NCI-H187 (cell line): Measurements from ENCODE around the gene CCDC195.
"Not testable (repeated sequence)": the region's sequence is repeated elsewhere in the genome, so short reads cannot be mapped to it uniquely, and the experiment has no call there.

Source experiments
- DNase-seq, 2 experiments: peaks; one replicate each; lab custom pipeline; 2025; lab: John Stamatoyannopoulos, UW

CCDC195 gene

GRCh38 chr2:224690868-224691267 lies 25.3 kb downstream of the CCDC195 start:
- no peak for DNase-seq

GRCh38 chr2:224689539-224689938 lies 26.6 kb downstream of the CCDC195 start:
- no peak for DNase-seq

GRCh38 chr2:224688997-224689396 lies 27.2 kb downstream of the CCDC195 start:
- DNase-seq, result no peak

DNA sequence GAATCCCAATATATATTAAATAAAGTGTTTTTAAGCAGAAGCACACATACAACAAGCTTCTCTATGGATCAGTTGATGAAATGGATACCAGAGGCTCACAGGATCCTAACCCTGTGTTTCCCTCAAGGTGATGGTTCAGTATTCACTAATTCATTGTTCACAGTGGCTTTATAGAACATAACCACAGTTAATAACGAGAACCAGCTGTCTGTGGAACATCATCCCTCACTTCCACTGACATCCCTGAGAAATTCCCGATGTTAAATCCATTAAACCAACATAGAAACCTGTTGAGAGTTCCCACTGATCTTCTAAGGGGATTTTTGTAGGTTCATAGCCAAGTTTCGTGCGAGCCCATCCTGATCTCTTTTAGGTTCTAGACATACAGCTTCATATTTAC lies 29.0 kb downstream of the CCDC195 start:
- DNase-seq, result no peak

DNA sequence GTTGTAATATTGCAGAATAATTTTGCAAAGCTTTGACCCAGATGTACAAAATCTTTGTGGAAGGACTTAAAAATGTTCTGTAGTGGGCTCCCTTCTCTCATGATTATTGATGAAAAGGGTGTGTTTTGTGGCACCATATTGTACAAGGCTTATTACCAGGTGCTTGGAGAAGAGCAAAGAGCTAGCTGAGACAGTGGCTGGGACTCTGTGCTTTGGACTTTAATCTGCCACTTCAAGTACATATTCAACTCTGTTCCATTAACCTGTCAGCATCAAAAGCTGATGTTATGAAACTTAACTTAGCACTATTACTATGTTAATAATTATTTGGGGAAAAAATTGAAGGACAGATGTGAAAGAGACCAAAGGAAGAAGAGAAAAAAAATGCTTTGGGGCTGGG lies 31.0 kb downstream of the CCDC195 start:
- DNase-seq, result no peak

- no peak for DNase-seq
These were observed 34.0 kb downstream of the CCDC195 start for GRCh38 chr2:224682134-224682533.

- no peak for DNase-seq
These were observed 44.4 kb downstream of the CCDC195 start for GRCh38 chr2:224671731-224672130.

DNA sequence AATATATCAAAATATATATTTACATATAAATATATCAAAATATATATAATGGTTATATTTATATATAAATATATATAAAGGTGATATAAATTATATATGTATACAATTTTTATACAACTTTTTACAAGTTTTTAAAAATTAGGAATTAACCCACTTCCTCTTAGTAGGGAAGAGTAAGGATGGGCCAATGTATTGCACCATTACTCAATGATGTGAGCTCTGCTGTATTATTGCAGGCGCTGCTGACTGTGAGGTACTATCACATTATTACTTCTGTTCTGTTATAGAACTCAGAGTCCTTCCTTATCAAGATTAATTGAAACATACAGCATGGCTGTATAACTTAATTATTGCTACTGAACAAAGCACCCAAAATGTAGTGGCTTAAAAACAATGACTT lies 46.0 kb downstream of the CCDC195 start:
- no peak for DNase-seq

DNA sequence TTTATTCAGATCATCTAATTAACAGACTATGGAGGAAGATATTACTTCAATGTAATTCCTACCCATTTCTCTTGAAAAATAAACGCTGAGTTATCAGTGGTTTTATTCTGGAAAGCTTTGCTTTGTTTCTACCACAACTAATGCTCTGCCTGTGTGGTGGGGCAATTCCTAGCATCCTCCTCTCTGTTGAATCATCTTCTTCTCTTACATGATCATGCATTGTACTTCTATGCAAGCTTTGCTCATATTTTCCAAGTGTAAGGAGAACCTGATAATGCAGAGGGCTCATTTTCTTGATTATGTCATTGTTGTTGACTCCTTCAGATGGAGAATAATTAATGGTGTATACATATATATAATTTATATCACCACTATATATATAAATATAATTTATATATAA lies 46.7 kb downstream of the CCDC195 start:
- DNase-seq, result no peak

DNA sequence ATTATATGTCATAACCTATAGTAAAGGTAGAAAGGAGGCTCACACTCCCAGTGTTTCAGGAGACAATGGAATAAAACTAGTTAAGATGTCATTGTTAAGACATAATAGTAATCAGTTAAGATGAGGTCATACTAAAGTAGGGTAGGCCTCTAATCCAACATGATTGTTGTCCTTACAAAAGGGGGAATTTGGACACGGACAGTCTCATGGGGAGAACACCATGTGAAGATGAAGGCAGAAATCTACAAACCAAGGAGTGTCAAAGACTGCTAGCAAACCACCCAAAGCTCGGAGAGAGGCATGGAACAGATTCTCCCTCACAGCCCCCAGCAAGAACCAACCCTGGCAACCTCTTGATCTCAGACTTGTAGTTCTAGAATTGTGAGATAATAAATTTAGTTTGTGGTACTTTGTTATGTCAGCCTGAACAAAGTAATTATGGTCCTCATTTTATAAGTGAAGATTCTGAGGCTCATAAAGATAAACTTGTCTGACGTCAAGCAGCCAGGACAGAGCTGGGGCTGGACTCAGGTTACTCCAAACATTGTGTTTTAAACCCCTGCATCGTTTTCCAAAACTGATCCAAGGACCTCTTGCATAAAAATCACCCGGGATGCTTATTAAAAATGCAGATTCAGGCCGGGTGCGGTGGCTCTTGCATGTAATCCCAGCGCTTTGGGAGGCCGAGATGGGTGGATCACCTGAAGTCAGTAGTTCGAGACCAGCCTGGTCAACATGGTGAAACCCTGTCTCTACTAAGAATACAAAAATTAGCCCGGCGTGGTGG lies 47.8 kb downstream of the CCDC195 start:
- no peak for DNase-seq

DNA sequence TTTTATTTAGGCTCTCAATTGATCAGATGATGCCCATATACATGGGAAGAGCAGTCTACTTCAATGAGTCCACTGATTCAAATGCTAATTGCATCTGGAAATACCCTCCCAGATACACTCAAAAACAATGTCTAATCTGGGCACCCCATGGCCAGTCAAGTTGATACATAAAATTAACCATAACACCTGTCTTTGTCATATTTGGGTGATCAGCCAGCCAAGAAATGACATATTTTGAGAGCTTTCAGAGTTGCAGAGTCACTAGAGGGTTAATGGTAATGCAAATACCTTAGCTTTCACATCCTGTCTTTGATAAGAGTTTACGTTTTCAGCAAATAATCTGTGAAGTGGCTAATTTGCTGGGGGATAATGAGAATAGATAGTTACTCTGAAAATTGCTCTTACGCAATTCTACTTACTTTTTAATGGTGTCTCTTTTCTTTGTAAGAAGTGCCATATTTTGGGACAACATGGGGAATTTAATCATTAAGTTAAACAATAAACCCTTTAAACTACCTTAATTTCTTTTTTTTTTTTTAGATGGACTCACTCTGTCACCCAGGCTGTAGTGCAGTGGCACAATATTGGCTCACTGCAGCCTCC lies 49.1 kb downstream of the CCDC195 start:
- DNase-seq, result no peak

DNA sequence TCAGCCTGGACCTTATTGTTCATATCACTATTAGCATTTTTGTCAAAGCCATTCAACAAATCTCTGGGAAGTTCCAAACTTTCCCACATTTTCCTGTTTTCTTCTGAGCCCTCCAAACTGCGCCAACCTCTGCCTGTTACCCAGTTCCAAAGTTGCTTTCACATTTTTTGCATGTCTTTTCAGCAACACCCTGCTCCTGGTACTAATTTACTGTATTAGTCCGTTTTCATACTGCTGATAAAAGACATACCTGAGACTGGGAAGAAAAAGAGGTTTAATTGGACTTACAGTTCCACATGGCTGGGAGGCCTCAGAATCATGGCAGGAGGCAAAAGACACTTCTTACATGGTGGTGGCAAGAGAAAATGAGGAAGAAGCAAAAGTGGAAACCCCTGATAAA lies 52.8 kb downstream of the CCDC195 start:
- not testable (repeated sequence) for DNase-seq

GRCh38 chr2:224661708-224662107 lies 54.5 kb downstream of the CCDC195 start:
- DNase-seq, result not testable (repeated sequence)

DNA sequence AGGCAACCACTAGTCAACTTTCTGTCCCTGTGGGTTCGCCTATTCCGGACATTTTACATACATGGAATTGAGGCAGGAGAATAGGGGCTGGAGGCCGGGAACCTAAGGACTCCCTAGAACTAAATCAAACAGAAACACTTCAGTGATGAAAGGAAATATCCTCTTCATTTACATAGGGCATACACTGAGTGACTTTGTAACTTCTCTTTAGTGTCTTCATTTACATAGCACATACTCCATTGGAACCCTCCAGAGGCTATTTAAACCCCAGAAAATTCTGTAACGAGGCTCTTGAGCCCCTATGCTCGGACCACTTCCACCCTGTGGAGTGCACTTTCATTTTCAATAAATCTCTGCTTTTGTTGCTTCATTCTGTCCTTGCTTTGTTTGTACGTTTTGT lies 56.5 kb downstream of the CCDC195 start:
- DNase-seq, result no peak

DNA sequence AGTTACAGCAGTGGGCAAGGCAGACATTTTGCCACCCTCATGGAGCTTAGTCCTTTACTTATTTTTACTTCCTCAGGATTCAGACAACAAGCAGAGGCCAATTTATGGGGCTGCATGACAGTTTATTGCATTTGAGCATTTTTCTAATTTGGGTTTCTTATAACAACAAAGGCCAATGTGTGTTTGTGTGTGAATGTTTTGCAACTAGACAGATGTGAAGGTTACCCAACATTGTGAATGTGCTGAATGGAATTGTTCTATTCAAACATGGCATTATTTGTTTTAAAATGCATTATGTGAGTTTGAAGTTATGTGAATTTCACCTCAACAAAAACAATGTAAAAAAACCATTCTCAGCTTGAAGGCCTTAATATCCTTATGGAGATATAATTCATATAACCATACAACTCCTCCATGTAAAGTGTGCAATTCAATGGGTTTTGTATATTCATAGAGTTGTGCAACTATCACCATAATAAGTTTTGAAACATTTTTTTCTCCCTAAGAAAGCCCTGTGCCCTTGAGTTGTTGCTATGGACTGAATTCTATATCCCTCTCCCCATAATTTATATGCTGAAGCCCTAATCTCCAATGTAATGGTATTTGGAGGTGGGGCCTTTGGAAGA lies 57.3 kb downstream of the CCDC195 start:
- DNase-seq, result no peak

DNA sequence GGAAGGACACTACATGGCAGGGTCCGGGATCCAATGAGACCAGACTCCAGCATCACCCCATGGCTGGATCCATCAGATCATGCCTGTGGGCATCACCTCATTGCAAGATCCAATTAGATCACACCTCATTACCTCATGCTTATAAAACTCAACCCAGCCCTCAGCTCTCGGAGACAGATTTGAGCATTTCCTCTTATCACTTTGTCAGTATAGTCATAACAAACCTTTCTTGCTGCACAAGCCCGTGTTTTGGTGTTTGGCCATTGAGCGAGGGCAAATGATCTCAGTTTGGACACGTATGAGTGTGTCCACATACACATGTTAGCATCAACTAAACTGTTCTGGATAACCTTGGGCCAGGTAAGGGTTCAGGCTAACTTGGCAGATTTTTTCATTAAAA lies 58.8 kb downstream of the CCDC195 start:
- DNase-seq, result no peak

DNA sequence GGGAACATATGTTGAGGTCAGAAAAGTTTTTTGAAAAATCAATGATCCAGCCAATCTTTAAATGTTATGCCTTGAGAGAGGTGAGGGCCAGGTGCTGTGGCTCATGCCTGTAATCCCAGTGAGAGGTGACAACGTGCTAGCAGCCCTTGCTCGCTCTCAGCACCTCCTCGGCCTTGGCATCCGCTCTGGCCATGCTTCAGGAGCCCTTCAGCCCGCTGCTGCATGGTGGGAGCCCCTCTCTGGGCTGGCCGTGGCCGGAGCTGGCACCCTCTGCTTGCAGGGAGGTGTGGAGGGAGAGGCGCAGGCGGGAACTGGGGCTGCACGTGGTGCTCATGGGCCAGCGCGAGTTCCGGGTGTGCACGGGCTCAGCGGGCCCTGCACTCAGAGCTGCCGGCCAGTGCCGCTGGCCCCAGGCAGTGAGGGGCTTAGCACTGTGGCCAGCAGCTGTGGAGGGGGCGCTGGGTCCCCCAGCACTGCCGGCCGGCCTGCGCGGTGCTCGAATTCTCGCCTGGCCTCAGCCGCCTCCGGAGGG lies 61.1 kb downstream of the CCDC195 start:
- DNase-seq, result no peak
